Hematopoietic multipotent progenitor cell treated with erythropoietin and hydrocortisone succinate and interleukin-3 and kit ligand, for 15 days (in vitro differentiated cells): ENCODE measurements around the gene ARID1B.
A peak's percentile ranks its signal among the peaks of the same experiment; 100 is the strongest.

Experiments used
- DNase-seq: peaks from one replicate; pipeline ENCODE4 v3.0.0-alpha.2; 2015; ENCODE audit warnings: low spot score

ARID1B gene

DNA sequence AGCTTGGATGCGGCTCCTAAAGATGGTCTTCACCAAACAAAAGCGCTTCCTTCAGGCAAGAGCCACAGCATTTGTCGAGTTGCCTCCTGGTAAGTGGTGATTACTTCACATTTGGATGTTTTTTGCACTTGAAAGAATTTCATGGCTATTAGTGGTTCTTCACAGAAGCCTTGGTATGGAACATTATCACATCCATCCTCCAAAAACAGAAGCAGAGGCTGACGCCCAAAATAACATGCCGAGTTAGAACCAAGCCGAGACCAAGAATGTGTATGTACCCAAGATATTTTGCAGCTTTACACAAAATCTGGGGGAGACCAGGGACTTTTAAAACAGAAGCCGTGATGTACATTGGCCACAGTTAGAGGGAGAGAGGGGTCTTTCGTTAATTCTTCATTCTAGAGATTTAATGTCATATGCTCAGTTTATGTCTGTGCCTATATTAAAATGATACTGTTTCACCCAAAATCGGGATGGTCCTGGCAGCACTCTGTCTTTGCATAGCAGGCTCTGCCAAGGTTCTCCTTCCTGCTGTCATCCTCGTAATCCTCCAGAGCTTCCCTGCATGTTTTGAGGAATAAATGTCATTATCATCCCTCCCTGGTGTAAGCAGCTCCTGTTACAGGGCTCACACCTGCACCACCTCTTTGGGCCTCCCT lies 436.9 kb downstream of the ARID1B start:
- DNase-seq = no peak

DNA sequence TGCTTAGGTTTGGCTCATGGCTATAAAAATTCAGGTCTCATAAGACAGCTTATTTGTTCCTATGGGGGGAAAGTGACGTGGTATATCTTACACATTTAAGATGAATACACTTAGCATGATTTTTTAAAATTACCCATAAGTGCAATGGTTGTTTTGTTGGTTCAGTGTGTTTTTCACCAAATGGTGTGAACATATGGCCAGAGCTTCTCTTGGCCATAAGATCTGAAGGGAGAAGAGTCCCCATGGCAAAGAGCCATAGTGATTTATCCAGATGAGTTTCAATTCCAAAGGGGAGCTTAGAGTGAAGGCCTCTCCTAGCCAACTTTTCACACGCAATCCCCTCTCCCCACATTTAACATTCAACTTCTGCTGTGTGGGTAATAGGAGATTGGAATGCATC lies 438.5 kb downstream of the ARID1B start:
- DNase-seq = no peak

DNA sequence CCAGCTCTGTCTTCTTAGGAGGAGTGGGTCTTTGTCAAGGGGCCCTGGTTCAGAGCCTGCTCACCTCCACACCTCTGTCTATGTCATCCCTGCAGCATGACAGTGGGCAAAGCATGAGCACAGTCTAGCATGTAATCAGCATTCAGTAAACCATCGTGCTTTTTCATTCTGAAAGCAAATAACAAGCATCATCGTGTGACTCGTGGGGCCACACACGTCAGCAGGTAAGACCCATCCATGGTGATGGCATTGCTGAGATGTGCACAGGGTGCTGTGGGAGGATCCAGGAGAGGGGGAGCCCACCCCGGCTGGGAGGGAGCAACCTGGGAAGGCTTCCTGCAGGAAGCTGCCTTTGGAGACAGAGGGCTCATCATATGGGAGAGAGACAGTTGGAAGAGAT lies 439.4 kb downstream of the ARID1B start:
- no peak for DNase-seq

DNA sequence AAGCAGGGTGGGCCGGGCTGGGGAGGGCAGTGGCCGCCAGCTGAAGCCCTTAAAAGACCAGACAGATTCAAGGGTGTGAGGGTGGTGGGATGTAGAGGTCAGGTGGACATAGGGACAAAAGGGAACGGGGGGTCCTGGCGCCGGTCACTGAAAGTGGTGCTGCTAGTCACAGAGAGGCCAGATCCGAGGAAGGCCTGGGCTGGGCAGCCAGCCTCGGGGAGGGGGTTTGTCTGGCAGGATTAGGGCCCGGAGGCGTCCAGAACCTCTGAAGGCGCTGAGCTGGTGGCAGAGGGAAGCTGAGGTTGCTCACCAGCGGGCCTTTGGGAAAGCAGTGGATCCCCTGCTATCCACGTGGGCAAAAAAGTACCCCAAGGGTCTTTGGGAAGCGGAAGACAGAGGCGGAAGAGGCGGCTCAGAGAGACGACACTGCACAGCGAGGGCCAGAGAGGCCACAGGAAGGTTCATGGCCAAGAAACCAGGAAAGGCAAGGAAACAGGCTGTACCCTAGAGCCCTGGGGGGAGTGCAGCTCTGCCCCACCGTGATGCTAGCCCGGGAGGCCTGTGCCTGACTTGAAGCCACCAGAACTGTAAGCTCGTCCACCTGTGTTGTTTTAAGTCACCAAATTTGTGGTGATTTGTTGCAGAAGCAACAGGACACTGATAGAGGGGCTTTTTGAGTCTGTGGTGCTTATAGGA lies 440.2 kb downstream of the ARID1B start:
- DNase-seq = no peak

DNA sequence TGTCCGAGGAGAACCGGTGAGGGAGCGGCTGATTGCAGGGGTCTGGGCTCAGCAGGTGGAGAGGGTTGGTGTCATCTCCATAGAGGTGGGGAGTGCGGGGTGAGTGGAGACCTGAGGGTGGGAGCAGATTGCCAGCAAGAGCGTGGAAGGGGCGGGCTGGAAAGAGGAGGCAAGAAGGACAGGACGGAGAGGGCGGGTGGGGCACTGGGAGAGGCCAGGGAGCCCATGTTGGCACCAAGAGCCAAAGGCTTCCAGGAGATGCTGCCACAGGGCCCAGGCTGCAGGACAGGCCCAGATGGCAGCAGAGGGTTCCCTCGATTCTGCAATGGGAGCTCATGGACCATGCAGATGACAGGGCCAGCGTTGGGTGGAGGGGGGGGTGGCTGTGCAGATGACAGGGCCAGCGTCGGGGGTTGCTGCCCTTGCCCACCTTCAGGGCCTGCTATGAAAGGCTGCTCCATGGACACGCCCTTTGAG lies 440.8 kb downstream of the ARID1B start:
- no peak for DNase-seq

DNA sequence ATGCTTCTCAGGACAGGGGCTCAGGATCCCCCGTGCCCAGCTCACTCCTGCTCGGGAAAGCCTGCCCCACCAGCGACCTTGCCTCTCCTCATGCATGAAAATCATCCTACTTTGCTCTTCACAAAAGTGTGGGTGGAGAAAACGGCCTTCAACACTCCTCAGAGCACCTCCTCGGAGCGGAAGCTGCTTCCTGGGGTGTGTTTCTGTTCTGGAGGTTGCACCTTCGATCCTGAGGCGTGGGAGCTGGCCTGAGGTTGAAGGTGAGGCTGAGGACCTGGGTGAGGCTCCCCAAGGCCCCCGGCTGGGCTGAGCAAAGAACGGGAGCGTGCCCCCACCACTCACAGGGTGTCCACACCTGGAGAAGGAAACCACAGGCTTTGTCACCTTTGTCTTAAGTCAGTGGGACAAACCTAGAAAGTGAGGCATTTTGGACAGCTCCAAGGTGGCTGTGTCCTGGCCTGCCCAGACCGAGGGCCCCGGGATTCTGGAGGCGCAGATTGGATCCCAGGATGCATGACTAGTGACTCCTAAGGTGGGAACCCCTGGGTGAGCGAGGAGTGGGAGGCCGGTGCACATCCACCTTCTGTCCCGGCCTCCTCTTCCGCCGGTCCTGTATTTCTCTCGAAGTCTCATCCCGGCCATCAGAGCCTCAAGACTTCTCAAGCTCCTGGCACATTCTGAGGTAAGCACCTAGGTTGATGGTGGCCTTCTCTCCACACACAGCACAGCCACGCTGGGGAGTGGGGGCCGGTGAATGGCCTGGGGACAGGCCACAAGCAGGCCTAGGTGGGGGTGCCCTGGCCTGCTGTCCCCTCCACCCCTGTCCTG lies 441.4 kb downstream of the ARID1B start:
- DNase-seq = no peak

DNA sequence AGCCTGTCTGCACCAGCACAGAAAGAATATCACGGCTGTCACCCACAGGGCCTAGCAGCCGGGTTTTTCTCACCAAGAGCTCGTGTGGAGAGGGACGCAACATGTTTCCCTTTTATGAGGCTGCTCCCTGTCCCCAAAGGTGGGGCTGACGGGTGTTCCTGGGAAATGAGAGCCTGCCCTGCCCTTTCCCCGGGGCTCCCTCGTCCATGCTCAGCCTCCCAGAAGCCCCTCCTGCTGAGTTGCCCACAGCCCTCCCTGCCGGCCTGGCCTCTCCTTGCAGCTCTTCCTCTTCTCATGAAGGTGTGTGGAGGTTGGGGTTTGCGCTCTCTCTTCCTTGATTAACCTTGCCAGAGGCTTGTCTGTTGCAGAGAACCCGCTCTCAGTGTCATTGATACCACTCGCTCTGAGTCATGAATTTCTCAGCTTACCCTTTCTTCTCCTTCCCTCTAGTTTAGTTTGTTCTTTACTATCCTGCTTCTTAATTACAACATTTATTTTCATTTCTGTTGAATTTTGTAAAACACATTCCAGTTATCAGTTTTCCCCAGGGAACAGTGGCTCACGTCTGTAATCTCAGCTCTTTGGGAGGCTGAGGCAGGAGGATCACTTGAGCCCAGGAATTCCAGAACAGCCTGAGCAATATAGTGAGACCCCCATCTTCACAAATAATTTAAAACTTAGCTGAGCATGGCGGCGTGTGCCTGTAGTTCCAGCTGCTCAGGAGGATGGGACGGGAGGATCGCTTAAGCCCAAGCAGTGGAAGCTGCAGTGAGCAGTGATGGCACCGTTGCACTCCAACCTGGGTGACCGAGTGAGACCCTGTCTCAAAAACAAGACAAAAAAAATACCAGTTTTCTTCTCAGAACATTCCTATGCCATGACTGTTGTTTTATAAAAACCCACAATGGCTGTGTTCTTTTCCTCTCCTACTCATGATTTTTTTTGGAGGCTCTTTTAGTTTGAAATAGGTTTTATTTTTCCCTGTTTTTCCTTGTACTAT lies 442.3 kb downstream of the ARID1B start:
- no peak for DNase-seq

DNA sequence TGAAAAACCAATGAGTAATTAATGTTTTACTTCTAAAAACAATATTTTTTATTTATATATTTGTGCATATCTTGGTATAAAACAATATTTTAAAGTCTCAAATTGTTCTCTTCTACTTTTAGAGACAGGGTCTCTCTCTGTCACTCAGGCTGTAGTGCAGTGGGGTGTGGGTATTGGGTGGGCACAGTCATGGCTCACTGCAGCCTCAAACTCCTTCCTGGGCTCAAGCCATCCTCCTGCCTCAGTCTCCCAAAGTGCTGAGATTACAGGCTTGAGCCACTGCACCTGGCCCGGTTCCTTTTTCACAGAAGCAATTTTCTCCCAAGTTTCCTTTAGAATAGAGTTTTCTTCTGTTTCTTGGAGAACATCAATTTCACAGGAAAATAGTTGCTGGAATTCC lies 443.3 kb downstream of the ARID1B start:
- no peak for DNase-seq

DNA sequence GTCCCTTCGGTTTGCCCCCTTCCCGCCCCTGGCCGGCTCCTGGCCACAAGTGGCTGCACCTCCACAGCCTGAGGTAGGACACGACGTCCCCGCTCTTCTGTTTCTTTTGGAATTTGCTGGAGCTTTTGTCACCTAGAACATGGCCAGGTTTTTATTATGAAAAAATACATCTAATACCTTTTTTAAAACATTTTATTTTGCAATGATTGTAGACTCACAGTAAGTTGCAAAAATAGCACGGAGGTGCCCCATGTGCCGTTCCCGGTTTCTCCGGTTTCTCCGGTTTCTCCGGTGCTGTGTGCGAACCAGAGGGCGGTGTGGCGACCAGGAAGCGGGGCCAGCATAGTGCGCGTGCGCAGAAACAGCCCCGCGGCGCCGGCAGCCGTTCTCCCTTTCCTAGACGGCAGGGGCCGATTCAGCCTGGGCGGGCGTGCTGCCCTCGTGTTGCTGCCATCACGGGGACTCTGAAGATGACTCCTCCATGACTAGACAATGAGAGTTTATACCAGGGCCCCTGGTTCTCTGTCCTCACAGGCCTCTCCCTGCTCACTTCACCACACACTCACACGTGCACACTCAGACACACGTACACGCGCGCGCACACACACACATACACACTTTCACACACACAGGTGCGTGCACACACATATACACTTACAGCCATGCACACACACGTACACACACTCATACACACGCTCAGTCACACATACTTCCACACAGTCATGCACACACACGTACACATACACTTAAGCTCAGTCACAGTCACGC lies 444.1 kb downstream of the ARID1B start:
- DNase-seq = peak; percentile 76

DNA sequence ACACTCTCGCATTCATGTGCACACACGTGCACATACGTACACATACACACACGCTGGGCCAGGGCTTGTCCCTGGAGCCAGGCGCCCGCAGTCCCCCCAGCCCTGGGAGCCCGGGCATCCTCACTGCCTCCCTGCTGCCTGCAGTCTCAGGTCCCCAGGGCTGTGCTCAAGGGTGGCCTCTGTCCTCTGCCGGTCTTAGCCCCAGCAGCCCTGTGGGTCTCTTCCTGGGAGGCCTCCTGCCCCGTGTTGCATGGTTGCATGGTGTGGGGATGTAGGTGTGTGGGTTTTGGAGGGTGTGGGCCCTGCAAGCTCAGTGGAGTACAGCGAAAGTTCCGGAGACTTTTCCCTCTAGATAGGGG lies 444.6 kb downstream of the ARID1B start:
- no peak for DNase-seq

DNA sequence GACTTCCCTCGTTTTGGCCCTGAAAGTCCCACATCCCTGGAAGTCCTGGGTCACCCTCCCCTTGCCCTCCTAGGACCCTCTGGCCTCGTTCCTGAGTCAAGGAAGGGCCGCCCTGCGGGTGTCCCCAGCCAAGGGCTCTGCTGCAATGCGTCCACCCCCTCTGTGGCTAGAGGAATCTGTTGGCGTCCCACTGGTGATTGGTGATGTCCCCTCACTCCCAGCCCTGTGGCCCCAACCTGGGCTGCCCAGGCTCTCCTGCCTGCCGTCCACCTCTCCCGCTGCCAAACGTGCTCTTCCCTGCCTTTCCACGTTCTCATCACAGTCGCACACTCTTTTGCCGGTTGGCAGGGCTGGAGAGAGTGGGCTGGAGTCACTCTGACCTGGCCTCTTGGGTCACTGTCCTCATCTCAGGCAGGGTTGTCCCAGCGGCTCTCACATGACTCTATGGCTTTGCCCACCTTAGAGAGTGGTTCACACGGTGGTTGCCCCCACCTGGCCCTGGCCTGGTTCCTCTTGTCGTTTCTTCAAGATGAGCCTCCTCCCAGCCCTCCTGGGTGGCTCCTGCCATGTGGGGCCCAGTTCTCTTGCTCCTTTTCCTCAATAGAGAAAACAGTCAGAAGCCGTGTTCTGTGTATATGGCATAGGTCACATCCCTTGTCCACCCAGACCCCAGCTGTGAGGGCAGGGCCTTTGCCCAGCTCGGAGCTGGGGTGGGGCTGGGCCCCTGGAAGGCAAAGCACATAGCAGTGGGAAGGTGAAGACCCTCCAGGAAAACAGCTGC lies 445.2 kb downstream of the ARID1B start:
- no peak for DNase-seq

DNA sequence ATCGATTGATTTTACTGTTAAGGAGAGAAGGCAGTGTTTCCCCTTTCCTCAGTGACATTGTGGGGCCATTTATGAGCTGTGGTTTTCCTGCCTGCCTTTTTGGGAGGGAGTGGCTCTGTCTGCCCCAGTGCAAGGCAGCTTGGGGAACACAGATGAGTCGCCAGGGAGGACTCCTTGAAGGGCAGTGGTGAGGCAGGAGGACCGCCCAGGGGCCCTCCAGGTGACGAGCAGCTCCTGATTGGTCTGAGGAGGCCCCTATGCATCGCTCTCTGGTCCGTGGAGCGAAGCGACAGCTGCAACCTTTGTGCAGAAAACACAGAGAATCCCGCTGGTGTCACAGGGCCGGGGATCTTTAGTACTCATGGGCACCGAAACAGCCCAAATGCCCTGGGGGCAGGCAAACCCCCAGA lies 445.8 kb downstream of the ARID1B start:
- DNase-seq = no peak

DNA sequence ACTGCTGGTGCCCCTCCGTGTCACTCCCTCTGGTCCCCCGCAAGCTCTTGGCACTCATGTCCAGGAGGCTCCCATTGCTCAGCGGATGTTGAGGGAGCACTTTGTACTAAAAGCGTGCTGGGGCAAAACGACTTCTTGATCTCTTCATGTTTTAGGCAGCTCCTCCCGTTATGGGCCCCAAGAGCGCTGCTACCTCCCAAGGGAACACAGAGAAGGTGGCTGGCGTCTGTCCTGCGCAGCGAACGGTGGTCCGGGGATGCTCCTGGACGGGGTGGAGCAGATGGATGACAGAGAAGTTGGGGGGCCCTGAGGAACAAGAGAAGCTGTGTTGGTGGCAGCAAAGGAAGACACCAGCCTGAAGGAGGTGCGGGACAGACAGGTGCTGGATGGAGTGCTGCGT lies 446.3 kb downstream of the ARID1B start:
- DNase-seq = no peak

DNA sequence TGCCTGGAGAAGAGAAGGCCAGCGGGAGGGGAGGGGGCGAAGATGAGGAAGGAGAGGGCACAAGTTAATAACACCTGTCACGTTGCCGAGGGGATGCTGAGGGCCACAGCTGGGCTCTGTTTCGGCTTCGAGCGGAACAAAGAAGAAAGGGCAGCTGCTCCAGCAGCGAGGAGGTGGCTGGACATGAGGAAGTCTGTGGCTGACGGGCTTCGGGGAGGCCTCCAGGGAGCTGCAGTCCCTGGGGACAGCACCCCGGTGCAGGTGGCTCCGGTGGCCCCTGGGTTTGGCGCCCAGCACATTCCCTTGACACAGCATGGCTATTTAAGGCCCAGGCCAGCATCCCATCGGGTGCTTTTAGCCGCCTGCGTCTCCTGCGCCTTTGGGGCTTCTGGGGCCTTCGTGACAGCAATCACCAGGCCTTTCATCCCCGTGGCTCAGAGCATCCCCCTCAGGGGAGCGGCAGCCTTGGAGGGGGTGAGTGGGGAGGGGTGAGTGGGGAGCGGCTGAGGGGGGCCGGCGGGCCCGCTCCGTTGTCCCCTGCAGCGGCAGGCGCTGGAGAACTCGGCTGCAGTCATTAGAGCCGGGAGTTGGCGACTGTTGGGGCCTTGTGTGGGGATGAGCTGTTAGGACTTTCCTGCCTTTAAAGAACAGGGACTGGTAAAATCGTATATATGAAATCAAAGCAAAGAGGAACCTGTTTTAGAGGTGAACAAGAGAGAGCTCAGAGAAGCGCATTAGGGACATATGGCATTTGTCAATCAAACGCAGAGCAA lies 447.2 kb downstream of the ARID1B start:
- no peak for DNase-seq

DNA sequence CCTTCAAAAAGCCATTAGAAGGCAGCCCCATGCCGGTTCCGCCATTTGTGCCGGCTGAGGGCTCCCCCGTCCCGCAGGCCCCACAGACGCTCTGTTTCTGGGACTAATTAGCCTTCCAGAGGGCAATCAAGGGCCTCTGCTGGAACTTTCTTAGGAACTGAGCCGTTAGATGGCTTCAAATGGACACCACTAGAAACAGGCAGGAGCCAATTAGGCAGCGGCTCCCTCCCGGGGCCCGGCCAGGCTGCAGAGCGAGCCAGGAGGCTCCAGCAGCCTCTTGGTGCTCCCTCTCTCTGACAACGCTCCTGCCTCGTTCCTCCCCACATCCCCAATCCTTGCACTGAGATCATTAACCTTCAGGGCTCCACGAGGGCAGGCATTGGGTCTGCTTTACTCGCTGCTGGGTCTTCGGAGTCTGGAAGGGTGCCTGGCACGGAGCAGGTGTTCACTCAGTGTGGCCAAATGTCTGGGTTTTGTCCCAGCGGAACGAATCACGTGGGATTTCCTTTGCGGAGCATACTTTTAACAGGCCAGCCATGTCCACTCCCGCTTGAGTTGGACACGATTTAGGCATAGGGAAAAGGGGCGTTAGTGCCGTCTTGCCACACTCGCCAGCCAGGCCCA lies 447.9 kb downstream of the ARID1B start:
- no peak for DNase-seq

DNA sequence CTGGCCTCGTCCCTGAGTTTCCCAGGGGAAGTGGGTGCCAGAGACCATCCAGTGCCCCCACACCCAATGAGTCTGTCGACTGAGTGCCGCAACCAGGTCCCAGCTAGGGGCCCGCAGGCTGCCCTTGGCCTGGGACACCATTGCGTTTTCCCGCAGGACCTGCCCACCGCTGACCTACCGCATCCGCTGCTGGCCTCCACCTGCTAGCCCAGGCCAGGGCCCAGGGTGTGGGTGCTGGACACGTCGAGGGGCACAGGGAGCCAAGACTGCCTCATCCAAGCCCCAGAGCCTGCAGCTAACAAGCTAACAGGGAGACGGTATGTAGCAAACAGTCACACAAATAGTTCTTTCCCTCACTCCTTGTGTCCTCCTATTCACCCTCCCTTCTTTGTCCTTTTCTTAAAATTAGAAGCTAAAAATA lies 448.4 kb downstream of the ARID1B start:
- DNase-seq = no peak

DNA sequence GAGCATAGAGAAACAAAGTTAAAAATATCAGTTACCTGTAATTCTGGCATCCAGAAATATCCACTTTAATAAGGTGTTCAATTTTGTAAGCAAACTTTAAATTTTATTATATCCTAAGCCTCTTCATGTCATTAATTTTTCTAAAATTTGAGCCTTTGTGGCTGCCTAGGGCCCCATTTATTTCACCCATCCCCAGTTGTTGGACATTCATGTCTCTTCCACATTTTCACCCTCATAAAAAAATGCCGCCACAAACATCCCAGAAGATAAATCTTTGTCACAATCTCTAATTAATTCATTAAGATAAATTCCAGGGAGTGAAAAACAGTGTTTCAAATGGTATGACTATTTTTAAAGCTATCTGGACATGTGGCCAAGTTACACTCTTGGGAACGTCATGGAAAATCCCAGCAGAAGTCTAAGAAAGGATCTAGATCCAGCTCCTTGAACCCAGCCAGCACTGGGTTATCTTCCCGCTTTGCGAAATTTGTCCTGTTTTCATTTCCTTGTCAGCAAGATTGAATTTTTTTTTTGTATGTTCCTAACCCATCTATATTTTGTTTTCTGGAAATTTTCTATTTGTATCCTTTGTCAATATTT lies 448.9 kb downstream of the ARID1B start:
- no peak for DNase-seq

DNA sequence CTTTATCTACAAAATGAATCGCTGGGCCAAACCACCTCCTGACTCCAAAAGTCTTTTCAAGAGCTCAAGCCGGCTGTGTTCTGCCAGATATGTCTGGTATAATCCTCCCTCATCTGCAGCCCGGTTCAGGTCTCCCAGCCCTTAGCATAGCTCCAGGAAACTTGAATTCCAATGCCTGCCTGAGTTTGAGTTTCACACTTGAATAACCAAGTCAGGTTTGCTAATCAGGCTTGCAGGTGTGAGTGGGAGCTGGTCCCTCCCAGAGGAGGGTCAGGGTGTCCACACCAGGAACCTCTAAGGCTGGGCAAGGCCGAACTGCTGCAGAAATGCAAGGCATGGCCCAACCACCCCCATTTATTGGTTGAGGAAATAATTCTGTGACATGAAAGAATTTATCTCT lies 449.6 kb downstream of the ARID1B start:
- DNase-seq = no peak
